ENCODE data around the gene TBC1D2B. TPM values are rescaled to one million over a fixed set of nuclear protein-coding genes. Genes with fewer than 3 reads are reported as not detected.

The TBC1D2B gene
- total RNA-seq, 1 donor from 2014 or later: 63.6 TPM

DNA sequence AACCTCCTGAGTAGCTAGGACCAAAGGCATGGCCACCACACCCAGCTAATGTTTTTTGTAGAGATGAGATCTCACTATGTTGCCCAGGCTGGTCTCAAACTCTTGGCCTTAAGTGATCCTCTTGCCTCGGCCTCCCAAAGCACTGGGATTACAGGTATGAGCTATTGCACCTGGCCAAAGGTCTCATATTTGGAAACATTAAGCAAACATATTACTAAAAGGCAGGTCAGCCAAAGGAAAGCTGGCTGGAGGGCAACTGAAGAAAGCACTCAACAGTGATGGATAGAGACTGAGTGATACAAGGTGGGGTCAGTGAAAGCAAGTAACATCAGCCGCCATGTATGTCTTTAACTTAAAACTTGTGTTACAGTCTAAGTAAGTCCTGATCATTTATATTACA, 57.5 kb downstream of the TBC1D2B start:
- Histone ChIP-seq H3K36me3 (peaks cover 0 to 41% of the 10 kb centered on the region in 2 donors), H3K4me1 (peaks cover 48% of the 10 kb centered on the region), H3K9me3 (no peaks in the 10 kb centered on the region), H3K27ac (no peak overlapping the region), H3K27me3 (no peaks in the 10 kb centered on the region), H3K4me3 (no peak overlapping the region)
- DNase-seq (ENCODE audit: extremely low spot score in 2 of 2): no peak
- intact Hi-C loops (cut with DNase I): no loop called here
- TF ChIP-seq POLR2A (IDR thresholded peaks at IDR 0.05) (no peak), POLR2AphosphoS5 (IDR thresholded peaks at IDR 0.05; ENCODE audit: insufficient read depth in 1 of 2, low read depth in 1 of 2) (no peak)
- TF ChIP-seq, protein P1, sequence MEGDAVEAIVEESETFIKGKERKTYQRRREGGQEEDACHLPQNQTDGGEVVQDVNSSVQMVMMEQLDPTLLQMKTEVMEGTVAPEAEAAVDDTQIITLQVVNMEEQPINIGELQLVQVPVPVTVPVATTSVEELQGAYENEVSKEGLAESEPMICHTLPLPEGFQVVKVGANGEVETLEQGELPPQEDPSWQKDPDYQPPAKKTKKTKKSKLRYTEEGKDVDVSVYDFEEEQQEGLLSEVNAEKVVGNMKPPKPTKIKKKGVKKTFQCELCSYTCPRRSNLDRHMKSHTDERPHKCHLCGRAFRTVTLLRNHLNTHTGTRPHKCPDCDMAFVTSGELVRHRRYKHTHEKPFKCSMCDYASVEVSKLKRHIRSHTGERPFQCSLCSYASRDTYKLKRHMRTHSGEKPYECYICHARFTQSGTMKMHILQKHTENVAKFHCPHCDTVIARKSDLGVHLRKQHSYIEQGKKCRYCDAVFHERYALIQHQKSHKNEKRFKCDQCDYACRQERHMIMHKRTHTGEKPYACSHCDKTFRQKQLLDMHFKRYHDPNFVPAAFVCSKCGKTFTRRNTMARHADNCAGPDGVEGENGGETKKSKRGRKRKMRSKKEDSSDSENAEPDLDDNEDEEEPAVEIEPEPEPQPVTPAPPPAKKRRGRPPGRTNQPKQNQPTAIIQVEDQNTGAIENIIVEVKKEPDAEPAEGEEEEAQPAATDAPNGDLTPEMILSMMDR (IDR thresholded peaks at IDR 0.05): no peak

DNA sequence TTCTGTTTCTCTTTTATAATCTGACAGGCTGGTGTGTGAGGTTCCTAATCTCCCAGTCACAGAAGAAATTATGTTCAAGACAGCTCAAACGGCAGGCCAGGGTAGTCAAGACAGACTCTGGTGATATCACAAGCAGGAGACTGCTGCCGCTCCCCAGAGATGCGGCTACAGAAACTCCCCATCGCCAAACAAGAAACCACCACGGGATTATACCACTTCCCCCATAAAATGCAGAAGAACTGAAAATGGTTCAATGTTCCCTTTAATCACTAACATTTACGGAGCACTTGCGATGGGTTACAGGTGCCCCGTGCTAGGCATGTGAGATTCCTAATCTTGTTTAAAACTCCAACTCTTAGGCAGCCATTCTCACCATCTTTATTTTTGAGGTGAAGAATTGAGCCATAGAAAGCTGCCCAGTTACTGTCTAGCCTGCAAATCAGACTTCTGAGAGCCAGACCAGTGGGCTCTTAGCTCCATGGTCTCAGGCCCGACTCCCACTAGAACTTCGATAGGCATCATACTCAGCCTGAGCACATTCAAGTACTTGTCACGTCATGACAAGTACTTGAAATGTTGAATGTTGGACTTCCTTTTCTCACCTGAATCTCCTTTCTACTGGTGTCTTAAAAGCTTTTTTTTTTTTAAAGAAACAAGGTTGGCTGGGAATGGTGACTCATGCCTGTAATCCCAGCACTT, 58.4 kb downstream of the TBC1D2B start:
- Histone ChIP-seq H3K9me3 (no peaks in the 10 kb centered on the region), H3K36me3 (peaks cover 0 to 43% of the 10 kb centered on the region in 2 donors), H3K27me3 (no peaks in the 10 kb centered on the region), H3K4me3 (no peak overlapping the region), H3K4me1 (peaks cover 40% of the 10 kb centered on the region), H3K27ac (peak overlapping the region; percentile 24)
- DNase-seq (ENCODE audit: extremely low spot score in 2 of 2): no peak
- intact Hi-C loops (cut with DNase I): no loop called here
- TF ChIP-seq POLR2AphosphoS5 (IDR thresholded peaks at IDR 0.05; ENCODE audit: insufficient read depth in 1 of 2, low read depth in 1 of 2): no peak
- TF ChIP-seq POLR2A (IDR thresholded peaks at IDR 0.05): no peak
- TF ChIP-seq, protein P1 (IDR thresholded peaks at IDR 0.05): no peak

DNA sequence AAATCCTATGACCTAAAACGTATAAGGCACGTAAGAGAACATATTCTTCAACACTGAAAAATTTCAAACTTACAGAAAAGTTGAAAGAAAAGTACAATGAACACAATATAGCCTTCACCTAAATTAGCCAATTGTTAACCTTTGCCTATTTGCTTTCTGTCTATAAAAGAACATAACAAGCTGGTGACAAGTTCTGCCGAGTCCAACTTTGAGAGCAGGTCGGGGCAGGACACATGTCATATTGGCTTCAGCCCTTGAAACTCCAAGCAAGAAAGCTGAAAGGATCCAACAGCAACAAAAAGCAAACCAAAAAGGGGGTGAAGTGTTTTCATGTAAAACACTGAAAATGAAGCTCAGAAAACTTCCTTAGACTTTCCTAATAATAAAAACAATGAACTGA, 59.1 kb downstream of the TBC1D2B start:
- Histone ChIP-seq H3K27me3 (no peaks in the 10 kb centered on the region), H3K4me3 (no peak overlapping the region), H3K9me3 (no peaks in the 10 kb centered on the region), H3K4me1 (peaks cover 34% of the 10 kb centered on the region), H3K27ac (peak overlapping the region; percentile 24), H3K36me3 (peaks cover 0 to 42% of the 10 kb centered on the region in 2 donors)
- DNase-seq (ENCODE audit: extremely low spot score in 2 of 2): no peak
- intact Hi-C loops (cut with DNase I): no loop called here
- TF ChIP-seq POLR2AphosphoS5 (IDR thresholded peaks at IDR 0.05; ENCODE audit: insufficient read depth in 1 of 2, low read depth in 1 of 2): no peak
- TF ChIP-seq POLR2A (IDR thresholded peaks at IDR 0.05): no peak
- TF ChIP-seq, protein P1 (IDR thresholded peaks at IDR 0.05): no peak

GRCh38 chr15:78016860-78017259, 60.7 kb downstream of the TBC1D2B start:
- Histone ChIP-seq H3K27me3 (no peaks in the 10 kb centered on the region), H3K4me1 (peaks cover 35% of the 10 kb centered on the region), H3K36me3 (peaks cover 0 to 56% of the 10 kb centered on the region in 2 donors), H3K27ac (no peak overlapping the region), H3K9me3 (no peaks in the 10 kb centered on the region), H3K4me3 (no peak overlapping the region)
- TF ChIP-seq, protein P1 (IDR thresholded peaks at IDR 0.05): no peak
- TF ChIP-seq POLR2A (IDR thresholded peaks at IDR 0.05) (no peak), POLR2AphosphoS5 (IDR thresholded peaks at IDR 0.05; ENCODE audit: insufficient read depth in 1 of 2, low read depth in 1 of 2) (no peak)
- DNase-seq (ENCODE audit: extremely low spot score in 2 of 2): no peak
- intact Hi-C loops (cut with DNase I): no loop called here

- peak in 1 of 2 donors; percentile 88 for DNase-seq (ENCODE audit: extremely low spot score in 2 of 2)
- Histone ChIP-seq H3K4me1 (peaks cover 34% of the 10 kb centered on the region), H3K9me3 (no peaks in the 10 kb centered on the region), H3K27ac (no peak overlapping the region), H3K36me3 (peaks cover 0 to 80% of the 10 kb centered on the region in 2 donors), H3K27me3 (no peaks in the 10 kb centered on the region), H3K4me3 (no peak overlapping the region)
- TF ChIP-seq POLR2AphosphoS5 (IDR thresholded peaks at IDR 0.05; ENCODE audit: insufficient read depth in 1 of 2, low read depth in 1 of 2) (peak; percentile 42 to 50), POLR2A (IDR thresholded peaks at IDR 0.05) (no peak)
- intact Hi-C loops (cut with DNase I): no loop called here
Observed at GRCh38 chr15:78012643-78013077, 64.9 kb downstream of the TBC1D2B start.
